Upper lobe of right lung (tissue), 1 donor: Measurements from ENCODE around the gene ANKRD22. TPM values are rescaled to one million over a fixed set of nuclear protein-coding genes. Genes with fewer than 3 reads are reported as not detected.

Source experiments
- ATAC-seq: fragments of 200-7000 bp; cut with Tn5 transposase; one replicate; pipeline ENCODE4 v1.9.1; 2020; ENCODE audit warnings: mild to moderate bottlenecking, moderate library complexity
- DNase-seq: peaks from one replicate; pipeline ENCODE4 v3.0.0-alpha.2; 2020
- H3K27ac ChIP-seq: fragments of 200-600 bp; one replicate; pipeline ENCODE4 v1.8.0; 2022
- H3K27me3 ChIP-seq: fragments of 200-600 bp; one replicate; pipeline ENCODE4 v1.8.0; 2022; ENCODE audit warnings: mild to moderate bottlenecking
- H3K36me3 ChIP-seq: fragments of 200-600 bp; one replicate; pipeline ENCODE4 v1.8.0; 2022
- H3K4me1 ChIP-seq: fragments of 200-600 bp; one replicate; pipeline ENCODE4 v1.8.0; 2022
- H3K4me3 ChIP-seq: fragments of 200-600 bp; one replicate; pipeline ENCODE4 v1.8.0; 2022; ENCODE audit warnings: mild to moderate bottlenecking
- H3K9me3 ChIP-seq: fragments of 200-600 bp; one replicate; pipeline ENCODE4 v1.8.0; 2022
- intact Hi-C: fragments of 100-400 bp; cut with DNase I; formaldehyde crosslinking; loops from one replicate; pipeline ENCODE4 v1.11.0; 2022
- total RNA-seq: library from RNA; stranded (reverse); fragmentation: NEBNext Ultra II Directional; extraction: Animal tissue kit (Norgen Biotek cat#: 25700); gene quantifications from one replicate; pipeline ENCODE4 v1.2.1, GENCODE V29; 2021
- TF ChIP-seq, protein P1 (sequence below): fragments of 200-600 bp; IDR thresholded peaks from one replicate; pipeline ENCODE4 v1.8.0; 2022; ENCODE audit warnings: antibody characterized with exemption
- donor health status: DM: no; HTN: yes; CAD: no; lungs with severe emphysema.

ANKRD22 gene
- total RNA-seq, 1 donor from 2014 or later: 2.3 TPM

DNA sequence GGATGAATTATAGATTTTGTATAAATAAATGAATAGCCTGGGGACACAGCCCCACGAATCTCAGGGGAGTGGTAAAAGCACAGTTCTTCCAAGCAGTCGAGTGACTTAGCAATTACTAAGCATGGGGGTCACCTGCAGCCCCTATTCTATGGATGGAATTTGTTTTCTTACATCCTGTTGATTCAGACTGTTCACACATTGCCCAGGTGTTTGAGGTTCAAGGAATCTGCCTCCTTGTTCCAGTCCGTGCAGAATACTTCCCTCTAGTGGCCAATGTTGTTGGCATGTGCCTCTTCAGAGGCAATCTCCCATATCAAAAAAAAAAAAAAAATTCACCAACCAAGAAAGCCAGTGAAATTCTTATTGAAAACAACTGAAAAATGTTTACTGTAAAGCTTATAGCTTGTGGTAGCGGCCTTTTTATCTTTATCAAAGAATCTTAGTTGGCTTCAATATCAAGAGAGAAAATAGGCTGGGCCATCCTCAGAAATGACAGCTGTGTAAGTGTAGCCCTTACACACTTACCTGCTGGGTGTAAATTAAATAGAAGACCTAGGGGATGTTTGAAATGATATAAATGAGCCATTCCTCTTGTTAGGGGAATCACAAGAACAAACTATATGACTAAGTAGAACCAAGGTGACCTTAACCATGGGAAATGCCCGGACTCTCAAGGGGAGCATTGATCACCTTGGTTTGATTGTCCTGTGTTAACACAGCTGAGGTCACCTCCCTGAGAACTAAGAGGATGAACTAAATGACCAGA lies 41.3 kb downstream of the ANKRD22 start:
- Histone ChIP-seq H3K9me3 (no peaks in the 10 kb centered on the region), H3K27me3 (no peaks in the 10 kb centered on the region), H3K36me3 (no peaks in the 10 kb centered on the region), H3K4me3 (no peak overlapping the region), H3K27ac (no peak overlapping the region), H3K4me1 (no peaks in the 10 kb centered on the region)
- DNase-seq (no peak), ATAC-seq (peak; percentile 87)
- TF ChIP-seq, protein P1, sequence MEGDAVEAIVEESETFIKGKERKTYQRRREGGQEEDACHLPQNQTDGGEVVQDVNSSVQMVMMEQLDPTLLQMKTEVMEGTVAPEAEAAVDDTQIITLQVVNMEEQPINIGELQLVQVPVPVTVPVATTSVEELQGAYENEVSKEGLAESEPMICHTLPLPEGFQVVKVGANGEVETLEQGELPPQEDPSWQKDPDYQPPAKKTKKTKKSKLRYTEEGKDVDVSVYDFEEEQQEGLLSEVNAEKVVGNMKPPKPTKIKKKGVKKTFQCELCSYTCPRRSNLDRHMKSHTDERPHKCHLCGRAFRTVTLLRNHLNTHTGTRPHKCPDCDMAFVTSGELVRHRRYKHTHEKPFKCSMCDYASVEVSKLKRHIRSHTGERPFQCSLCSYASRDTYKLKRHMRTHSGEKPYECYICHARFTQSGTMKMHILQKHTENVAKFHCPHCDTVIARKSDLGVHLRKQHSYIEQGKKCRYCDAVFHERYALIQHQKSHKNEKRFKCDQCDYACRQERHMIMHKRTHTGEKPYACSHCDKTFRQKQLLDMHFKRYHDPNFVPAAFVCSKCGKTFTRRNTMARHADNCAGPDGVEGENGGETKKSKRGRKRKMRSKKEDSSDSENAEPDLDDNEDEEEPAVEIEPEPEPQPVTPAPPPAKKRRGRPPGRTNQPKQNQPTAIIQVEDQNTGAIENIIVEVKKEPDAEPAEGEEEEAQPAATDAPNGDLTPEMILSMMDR: peak; percentile 77
- intact Hi-C loops: no loop called here

DNA sequence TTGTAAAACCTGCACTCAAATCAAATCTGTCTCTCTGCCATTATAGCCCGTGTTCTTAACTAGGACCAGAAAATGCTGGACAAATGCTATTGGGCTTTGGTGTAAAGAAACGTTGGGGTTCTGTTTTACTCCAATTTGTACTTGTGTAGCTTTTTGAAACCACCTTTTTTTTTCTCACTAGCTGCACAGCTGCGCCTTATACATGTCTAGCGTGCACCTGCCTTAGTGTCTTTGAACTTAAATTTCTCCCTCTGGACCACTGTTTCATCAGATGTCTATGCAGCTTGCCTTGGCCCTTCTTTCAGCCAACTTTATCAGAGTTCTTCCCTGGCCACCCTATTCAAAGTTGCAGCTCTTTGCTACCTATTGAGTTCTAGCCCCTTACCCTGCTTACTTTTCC lies 42.0 kb downstream of the ANKRD22 start:
- H3K27ac ChIP-seq: no peak overlapping the region
- TF ChIP-seq, protein P1: no peak
- H3K4me1 ChIP-seq: no peaks in the 10 kb centered on the region
- H3K36me3 ChIP-seq: no peaks in the 10 kb centered on the region
- no peaks in the 10 kb centered on the region for H3K27me3 ChIP-seq
- H3K4me3 ChIP-seq: no peak overlapping the region
- intact Hi-C loops: no loop called here
- H3K9me3 ChIP-seq: no peaks in the 10 kb centered on the region
- DNase-seq (no peak), ATAC-seq (no peak)

DNA sequence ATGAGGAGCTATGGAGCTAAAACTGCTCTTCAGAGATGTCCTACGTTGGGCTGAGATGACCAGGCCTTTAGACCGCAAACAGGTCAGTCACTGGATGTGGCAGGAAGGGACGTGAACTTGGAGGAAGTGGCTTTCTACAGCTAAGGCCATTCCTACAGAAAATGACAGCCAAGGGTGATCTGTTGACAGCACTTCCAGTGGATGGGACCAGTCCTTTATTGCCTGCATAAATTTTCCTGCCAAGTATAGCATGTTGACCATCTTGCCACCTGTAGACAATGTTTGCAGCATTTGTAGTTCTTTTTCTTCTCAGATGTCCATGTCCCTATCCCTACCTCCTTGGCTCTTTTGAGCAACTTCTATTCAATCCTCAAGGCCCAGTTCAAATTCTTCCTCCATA lies 45.7 kb downstream of the ANKRD22 start:
- no peaks in the 10 kb centered on the region for H3K9me3 ChIP-seq
- H3K36me3 ChIP-seq: no peaks in the 10 kb centered on the region
- no peak overlapping the region for H3K4me3 ChIP-seq
- intact Hi-C loops: no loop called here
- no peak overlapping the region for H3K27ac ChIP-seq
- H3K4me1 ChIP-seq: no peaks in the 10 kb centered on the region
- TF ChIP-seq, protein P1: no peak
- H3K27me3 ChIP-seq: no peaks in the 10 kb centered on the region
- no peak for ATAC-seq
- DNase-seq: no peak

DNA sequence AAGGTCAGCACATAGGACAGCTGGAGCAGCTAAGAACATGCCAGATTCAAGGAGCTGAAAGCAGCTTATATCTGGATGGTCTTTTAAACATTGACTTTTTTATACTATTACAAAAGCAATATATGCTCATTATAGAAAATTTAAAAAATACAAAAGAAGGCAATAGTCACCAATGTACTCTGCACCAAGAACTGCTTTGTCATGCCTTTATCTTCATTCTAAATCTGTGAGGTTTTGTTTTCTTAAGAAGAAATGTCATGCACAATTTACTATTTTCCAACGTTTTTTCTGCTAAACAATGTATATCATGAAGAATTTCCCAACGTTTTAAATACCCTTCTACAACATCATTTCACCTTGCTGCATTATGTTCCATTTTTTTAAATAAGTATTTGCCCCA lies 46.3 kb downstream of the ANKRD22 start:
- no peaks in the 10 kb centered on the region for H3K9me3 ChIP-seq
- intact Hi-C loops: no loop called here

DNA sequence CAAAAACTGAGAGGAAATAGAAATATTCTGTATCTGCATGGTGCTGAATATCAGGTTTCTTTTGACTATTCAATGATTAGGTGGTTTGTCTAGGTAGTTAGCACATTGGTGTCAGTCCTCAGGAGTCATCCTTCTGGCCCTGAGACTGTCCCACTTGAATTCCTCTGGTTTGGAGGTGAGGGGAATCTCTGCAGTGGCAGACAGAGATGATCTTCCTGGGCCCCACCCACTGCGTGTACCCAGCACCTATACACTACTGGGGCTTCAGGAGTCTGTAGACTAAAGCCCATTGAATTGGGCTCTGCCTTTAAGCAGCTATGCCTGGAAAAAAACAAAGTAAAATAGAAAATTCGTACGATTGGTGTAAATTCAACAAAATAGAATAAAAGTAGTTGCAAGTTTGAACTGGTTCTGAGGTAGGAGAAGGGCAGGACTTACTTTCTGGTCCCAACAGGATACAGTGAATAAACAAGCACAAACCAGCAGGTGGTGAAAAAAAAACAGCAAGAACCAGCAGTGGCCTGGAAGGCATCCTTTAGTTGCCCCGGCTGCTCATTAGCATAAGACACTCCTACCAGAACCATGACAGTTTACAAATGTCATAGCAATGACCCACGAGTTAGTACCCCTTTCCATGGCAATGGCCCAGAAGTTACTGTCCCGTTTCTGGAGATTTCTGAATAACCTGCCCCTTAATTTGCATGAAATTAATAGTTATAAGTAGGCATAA lies 47.4 kb downstream of the ANKRD22 start:
- H3K9me3 ChIP-seq: no peaks in the 10 kb centered on the region
- H3K4me3 ChIP-seq: no peak overlapping the region
- no peaks in the 10 kb centered on the region for H3K4me1 ChIP-seq
- H3K27me3 ChIP-seq: no peaks in the 10 kb centered on the region
- intact Hi-C loops: no loop called here
- ATAC-seq (no peak), DNase-seq (no peak)
- no peak overlapping the region for H3K27ac ChIP-seq
- no peaks in the 10 kb centered on the region for H3K36me3 ChIP-seq
- TF ChIP-seq, protein P1: no peak

More for the DNA sequence above, 46.3 kb downstream of the ANKRD22 start:
- Histone ChIP-seq H3K4me3 (no peak overlapping the region), H3K4me1 (no peaks in the 10 kb centered on the region), H3K27me3 (no peaks in the 10 kb centered on the region), H3K27ac (no peak overlapping the region), H3K36me3 (no peaks in the 10 kb centered on the region)
- ATAC-seq: no peak
- no peak for DNase-seq
- TF ChIP-seq, protein P1: no peak
